Osteoblast (primary cell): Measurements from ENCODE around the gene XRCC5. TPM values are rescaled to one million over a fixed set of nuclear protein-coding genes. Genes with fewer than 3 reads are reported as not detected.

Experiments used
- DNase-seq: peaks from one replicate; pipeline ENCODE4 v3.0.0; 2011; ENCODE audit warnings: low spot score, mixed read lengths; ENCODE audit not compliant: insufficient read length; ENCODE audit errors: missing footprints
- H2AFZ ChIP-seq: 2 replicates; pipeline ENCODE4 v1.6.0; 2011; ENCODE audit warnings: mild to moderate bottlenecking, low read length
- H3K27ac ChIP-seq: 2 replicates; pipeline ENCODE4 v1.5.1; 2011; ENCODE audit warnings: mild to moderate bottlenecking, low read depth, low read length, moderate library complexity
- H3K27me3 ChIP-seq: 2 replicates; pipeline ENCODE4 v1.6.0; 2012; ENCODE audit warnings: mild to moderate bottlenecking, control low read depth, inconsistent platforms, low read length, moderate library complexity; ENCODE audit not compliant: insufficient read depth
- H3K36me3 ChIP-seq: 2 replicates; pipeline ENCODE4 v1.5.1; 2011; ENCODE audit warnings: mild to moderate bottlenecking, low read length, control low read depth, moderate library complexity; ENCODE audit not compliant: insufficient read depth
- H3K4me1 ChIP-seq: 2 replicates; pipeline ENCODE4 v1.5.1; 2011; ENCODE audit warnings: mild to moderate bottlenecking, low read length, control low read depth, moderate library complexity; ENCODE audit not compliant: insufficient read depth
- H3K4me2 ChIP-seq: 2 replicates; pipeline ENCODE4 v1.6.0; 2011; ENCODE audit warnings: mild to moderate bottlenecking, low read length; ENCODE audit not compliant: insufficient read depth
- H3K4me3 ChIP-seq: fragments of 200-600 bp; sonication (generic); 3 replicates; pipeline ENCODE4 v1.5.1; 2012; ENCODE audit warnings: mild to moderate bottlenecking, low read length, inconsistent platforms; ENCODE audit not compliant: insufficient read depth
- H3K79me2 ChIP-seq: 2 replicates; pipeline ENCODE4 v1.6.0; 2012; ENCODE audit warnings: mild to moderate bottlenecking, low read length, control low read depth, inconsistent platforms; ENCODE audit not compliant: insufficient read depth
- H3K9me3 ChIP-seq: 2 replicates; pipeline ENCODE4 v1.5.1; 2011; ENCODE audit warnings: low read depth, low read length, control low read depth
- H4K20me1 ChIP-seq: 2 replicates; pipeline ENCODE4 v1.6.0; 2012; ENCODE audit warnings: mild to moderate bottlenecking, low read length, control low read depth; ENCODE audit not compliant: insufficient read depth
- CTCF ChIP-seq: IDR thresholded peaks from 2 replicates; pipeline ENCODE4 v1.5.1; 2011; ENCODE audit warnings: mild to moderate bottlenecking, low read depth, low read length, moderate library complexity; ENCODE audit errors: extremely low read depth
- total RNA-seq: library from RNA; depleted of rRNA; stranded (reverse); fragments of >200 nt; gene quantifications from 2 replicates; pipeline ENCODE4 v1.2.3, GENCODE V29; 2012

Gene XRCC5
- total RNA-seq, 1 donor, result 203 TPM

DNA sequence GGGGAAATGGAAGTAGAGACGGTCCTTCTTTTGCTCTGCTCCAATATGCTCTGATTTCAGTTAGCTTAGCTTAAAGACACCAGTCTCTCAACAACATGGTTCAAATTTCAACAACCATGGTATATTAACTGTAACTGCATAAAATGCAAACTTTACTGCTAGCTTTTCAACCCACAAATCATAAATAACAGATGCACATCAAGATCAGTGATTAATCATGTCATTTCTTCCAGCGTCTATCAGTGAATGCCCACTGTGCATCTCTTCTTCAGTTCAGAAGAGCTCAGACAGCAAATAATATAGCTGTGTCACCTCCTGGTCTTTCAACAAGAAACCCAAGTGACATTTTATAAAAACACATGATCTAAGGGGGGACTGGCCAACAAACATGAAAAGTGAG is 40.1 kb upstream of the XRCC5 start:
- Histone ChIP-seq H4K20me1 (no peaks in the 10 kb centered on the region), H3K36me3 (no peaks in the 10 kb centered on the region), H3K4me2 (no peak overlapping the region), H2AFZ (no peak overlapping the region), H3K9me3 (no peaks in the 10 kb centered on the region), H3K27me3 (no peaks in the 10 kb centered on the region), H3K27ac (no peak overlapping the region), H3K79me2 (no peaks in the 10 kb centered on the region), H3K4me1 (peaks cover 9% of the 10 kb centered on the region), H3K4me3 (no peak overlapping the region)
- no peak for TF ChIP-seq CTCF
- no peak for DNase-seq

DNA sequence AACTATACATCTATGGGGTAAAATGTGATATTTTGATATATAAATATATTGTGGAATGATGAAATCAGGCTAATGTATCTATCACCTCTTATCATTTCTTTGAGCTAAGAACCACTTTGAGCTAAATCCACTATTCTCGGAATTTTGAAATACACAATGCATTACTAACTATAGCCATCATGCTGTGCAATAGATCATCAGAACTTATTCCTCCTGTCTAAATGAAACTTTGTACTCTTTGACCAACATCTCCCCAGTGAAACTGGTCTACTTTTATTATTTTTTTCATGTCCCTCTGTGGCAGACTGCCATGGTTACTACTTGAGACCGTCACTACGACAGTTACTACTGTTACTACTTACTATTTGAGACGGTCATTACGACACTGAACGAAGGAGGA is 39.0 kb upstream of the XRCC5 start:
- Histone ChIP-seq H3K27me3 (no peaks in the 10 kb centered on the region), H3K79me2 (no peaks in the 10 kb centered on the region), H3K36me3 (no peaks in the 10 kb centered on the region), H2AFZ (no peak overlapping the region), H3K4me3 (no peak overlapping the region), H3K4me2 (no peak overlapping the region), H3K9me3 (no peaks in the 10 kb centered on the region), H3K4me1 (peaks cover 9% of the 10 kb centered on the region), H3K27ac (no peak overlapping the region), H4K20me1 (no peaks in the 10 kb centered on the region)
- DNase-seq, result no peak
- no peak for TF ChIP-seq CTCF

GRCh38 chr2:216071111-216071851 is 37.9 kb upstream of the XRCC5 start:
- Histone ChIP-seq H4K20me1 (no peaks in the 10 kb centered on the region), H2AFZ (no peak overlapping the region), H3K4me3 (no peak overlapping the region), H3K4me1 (peaks cover 5% of the 10 kb centered on the region), H3K27me3 (no peaks in the 10 kb centered on the region), H3K4me2 (no peak overlapping the region), H3K79me2 (no peaks in the 10 kb centered on the region), H3K27ac (no peak overlapping the region), H3K9me3 (no peaks in the 10 kb centered on the region), H3K36me3 (no peaks in the 10 kb centered on the region)
- DNase-seq, result no peak
- TF ChIP-seq CTCF, result no peak

- no peaks in the 10 kb centered on the region for H3K36me3 ChIP-seq
- no peak overlapping the region for H2AFZ ChIP-seq
- H3K4me3 ChIP-seq, result no peak overlapping the region
- no peaks in the 10 kb centered on the region for H3K27me3 ChIP-seq
- DNase-seq, result no peak
- TF ChIP-seq CTCF, result no peak
- H3K4me1 ChIP-seq, result no peaks in the 10 kb centered on the region
- no peaks in the 10 kb centered on the region for H3K79me2 ChIP-seq
- no peaks in the 10 kb centered on the region for H3K9me3 ChIP-seq
- no peak overlapping the region for H3K4me2 ChIP-seq
- no peak overlapping the region for H3K27ac ChIP-seq
- H4K20me1 ChIP-seq, result no peaks in the 10 kb centered on the region
Observed at GRCh38 chr2:216072473-216072872, 36.7 kb upstream of the XRCC5 start.
